ENCODE results near the gene MCTP1.

GRCh38 chr5:94920570-94920969 lies 364.3 kb downstream of the MCTP1 start:
- TF ChIP-seq CTCF (conservative IDR thresholded peaks at IDR 0.05 in 1 of 2, IDR thresholded peaks at IDR 0.05 in 1 of 2; ENCODE audit: extremely low read depth in 1 of 2, insufficient read depth in 1 of 2, low read depth in 1 of 2, low read length in 2 of 2) = no peak
- no peak for TF ChIP-seq EZH2 (IDR thresholded peaks at IDR 0.05; ENCODE audit: borderline replicate concordance, low read length)

Measured in mammary epithelial cell (primary cell).